ENCODE measurements around the gene PCDH9.

PCDH9 gene

GRCh38 chr13:67083519-67083918 lies 146.6 kb downstream of the PCDH9 start:
- no peak for DNase-seq (ENCODE audit: low read depth, low spot score)

- DNase-seq (ENCODE audit: low read depth, low spot score): no peak
Observed at GRCh38 chr13:67080351-67080750, 149.8 kb downstream of the PCDH9 start.

- DNase-seq (ENCODE audit: low read depth, low spot score): no peak
Observed at GRCh38 chr13:67078062-67078461, 152.1 kb downstream of the PCDH9 start.

- DNase-seq (ENCODE audit: low read depth, low spot score): no peak
Observed at GRCh38 chr13:67077132-67077531, 153.0 kb downstream of the PCDH9 start.

GRCh38 chr13:67076378-67076777 lies 153.8 kb downstream of the PCDH9 start:
- DNase-seq (ENCODE audit: low read depth, low spot score): no peak

GRCh38 chr13:67075239-67075638 lies 154.9 kb downstream of the PCDH9 start:
- DNase-seq (ENCODE audit: low read depth, low spot score): no peak

- DNase-seq (ENCODE audit: low read depth, low spot score): no peak
Observed at GRCh38 chr13:67071918-67072598, 158.1 kb downstream of the PCDH9 start.

GRCh38 chr13:67070306-67070705 lies 159.8 kb downstream of the PCDH9 start:
- DNase-seq (ENCODE audit: low read depth, low spot score): no peak

- DNase-seq (ENCODE audit: low read depth, low spot score): no peak
Observed at GRCh38 chr13:67069117-67069767, 160.9 kb downstream of the PCDH9 start.

GRCh38 chr13:67064920-67065319 lies 165.2 kb downstream of the PCDH9 start:
- no peak for DNase-seq (ENCODE audit: low read depth, low spot score)

GRCh38 chr13:67063036-67063435 lies 167.1 kb downstream of the PCDH9 start:
- no peak for DNase-seq (ENCODE audit: low read depth, low spot score)

- no peak for DNase-seq (ENCODE audit: low read depth, low spot score)
Observed at GRCh38 chr13:67062160-67062559, 168.0 kb downstream of the PCDH9 start.

GRCh38 chr13:67061750-67062149 lies 168.4 kb downstream of the PCDH9 start:
- no peak for DNase-seq (ENCODE audit: low read depth, low spot score)

- DNase-seq (ENCODE audit: low read depth, low spot score): no peak
Observed at GRCh38 chr13:67052550-67053490, 177.3 kb downstream of the PCDH9 start.

GRCh38 chr13:67049744-67050143 lies 180.4 kb downstream of the PCDH9 start:
- no peak for DNase-seq (ENCODE audit: low read depth, low spot score)

GRCh38 chr13:67048821-67049150 lies 181.3 kb downstream of the PCDH9 start:
- peak; percentile 20 for DNase-seq (ENCODE audit: low read depth, low spot score)

- DNase-seq (ENCODE audit: low read depth, low spot score): peak; percentile 33
Observed at GRCh38 chr13:67048084-67048820, 181.9 kb downstream of the PCDH9 start.

GRCh38 chr13:67045357-67045756 lies 184.8 kb downstream of the PCDH9 start:
- no peak for DNase-seq (ENCODE audit: low read depth, low spot score)

- DNase-seq (ENCODE audit: low read depth, low spot score): peak; percentile 15
Observed at GRCh38 chr13:67043901-67044300, 186.2 kb downstream of the PCDH9 start.

- DNase-seq (ENCODE audit: low read depth, low spot score): no peak
Observed at GRCh38 chr13:67042556-67042955, 187.6 kb downstream of the PCDH9 start.

GRCh38 chr13:67036699-67037457 lies 193.3 kb downstream of the PCDH9 start:
- no peak for DNase-seq (ENCODE audit: low read depth, low spot score)
